WTC11 (cell line): Measurements from ENCODE around the gene ATOX1. TPM values are rescaled to one million over a fixed set of nuclear protein-coding genes. Genes with fewer than 3 reads are reported as not detected.

Experiments
- ATAC-seq: fragments of 200-7000 bp; cut with Tn5 transposase; 2 replicates; pipeline ENCODE4 v1.10.0; 2021; ENCODE audit warnings: mild to moderate bottlenecking, moderate library complexity
- CTCF ChIA-PET: fragments of 300-600 bp; sonication (Branson Sonifier 250); formaldehyde crosslinking; loops from one replicate; lab custom pipeline; 2021; ENCODE audit warnings: antibody characterized with exemption; lab: Charles Lee
- POLR2A ChIA-PET: fragments of 350-600 bp; sonication (Branson Sonifier 250); formaldehyde crosslinking; loops from one replicate; lab custom pipeline; 2021; ENCODE audit warnings: antibody characterized with exemption; lab: Charles Lee
- DNase-seq: peaks from one replicate; pipeline ENCODE4 v3.0.0; 2021; ENCODE audit warnings: low spot score
- H3K27ac Mint-ChIP-seq: 2 replicates; pipeline ENCODE4 v1.8.0; 2021; ENCODE audit warnings: mixed read lengths
- H3K27me3 Mint-ChIP-seq: 2 replicates; pipeline ENCODE4 v1.8.0; 2021; ENCODE audit warnings: low read depth, mild to moderate bottlenecking, moderate library complexity, mixed read lengths
- H3K36me3 Mint-ChIP-seq: 2 replicates; pipeline ENCODE4 v1.8.0; 2021; ENCODE audit warnings: mixed read lengths
- H3K4me1 Mint-ChIP-seq: 2 replicates; pipeline ENCODE4 v1.8.0; 2022; ENCODE audit warnings: mixed read lengths
- H3K4me3 Mint-ChIP-seq: 2 replicates; pipeline ENCODE4 v1.8.0; 2021; ENCODE audit warnings: mild to moderate bottlenecking, moderate library complexity, mixed read lengths
- H3K9me3 Mint-ChIP-seq: 2 replicates; pipeline ENCODE4 v1.8.0; 2021; ENCODE audit warnings: mixed read lengths
- ATF6 ChIP-seq: sonication (generic); formaldehyde crosslinking; IDR thresholded peaks from 2 replicates; pipeline ENCODE4 v1.8.1; 2023; ENCODE audit warnings: mild to moderate bottlenecking, missing genetic modification reagents
- CREB1 ChIP-seq: sonication (generic); formaldehyde crosslinking; IDR thresholded peaks from 2 replicates; pipeline ENCODE4 v1.8.0; 2023; ENCODE audit warnings: mild to moderate bottlenecking, missing genetic modification reagents
- CTCF ChIP-seq: fragments of 200-600 bp; IDR thresholded peaks from 2 replicates; pipeline ENCODE4 v1.8.0; 2022; ENCODE audit warnings: antibody characterized with exemption
- EMX1 ChIP-seq: fragments of 250-450 bp; sonication (Bioruptor Pico); IDR thresholded peaks from 2 replicates; pipeline ENCODE4 v1.8.0; 2021; ENCODE audit warnings: mild to moderate bottlenecking
- FOXP4 ChIP-seq: sonication (generic); formaldehyde crosslinking; IDR thresholded peaks from 2 replicates; pipeline ENCODE4 v1.8.0; 2022; ENCODE audit warnings: mild to moderate bottlenecking, missing genetic modification reagents
- GRHL2 ChIP-seq: fragments of 250-450 bp; sonication (Bioruptor Pico); IDR thresholded peaks from 2 replicates; pipeline ENCODE4 v1.8.0; 2022; ENCODE audit warnings: mild to moderate bottlenecking, moderate library complexity; ENCODE audit not compliant: insufficient replicate concordance, severe bottlenecking
- JUN ChIP-seq: sonication (generic); formaldehyde crosslinking; IDR thresholded peaks from 2 replicates; pipeline ENCODE4 v1.8.0; 2023; ENCODE audit warnings: mild to moderate bottlenecking, missing genetic modification reagents
- MXD4 ChIP-seq: fragments of 250-450 bp; sonication (Bioruptor Pico); IDR thresholded peaks from 2 replicates; pipeline ENCODE4 v1.8.0; 2021; ENCODE audit warnings: mild to moderate bottlenecking, moderate library complexity, borderline replicate concordance
- NFE2L1 ChIP-seq: sonication (generic); formaldehyde crosslinking; IDR thresholded peaks from 2 replicates; pipeline ENCODE4 v1.8.1; 2023; ENCODE audit warnings: missing genetic modification reagents
- PRDM15 ChIP-seq: sonication (generic); formaldehyde crosslinking; IDR thresholded peaks from 2 replicates; pipeline ENCODE4 v1.8.0; 2022; ENCODE audit warnings: missing genetic modification reagents
- PREB ChIP-seq: sonication (generic); formaldehyde crosslinking; IDR thresholded peaks from 2 replicates; pipeline ENCODE4 v1.8.1; 2022; ENCODE audit warnings: mild to moderate bottlenecking, missing genetic modification reagents, moderate library complexity, borderline replicate concordance
- SMAD4 ChIP-seq: sonication (generic); formaldehyde crosslinking; IDR thresholded peaks from 2 replicates; pipeline ENCODE4 v1.8.0; 2022; ENCODE audit warnings: mild to moderate bottlenecking, missing genetic modification reagents
- TEAD4 ChIP-seq: sonication (generic); formaldehyde crosslinking; IDR thresholded peaks from 2 replicates; pipeline ENCODE4 v1.8.0; 2022; ENCODE audit warnings: mild to moderate bottlenecking, missing genetic modification reagents
- ZNF219 ChIP-seq: sonication (generic); formaldehyde crosslinking; IDR thresholded peaks from 2 replicates; pipeline ENCODE4 v1.8.0; 2023; ENCODE audit warnings: missing genetic modification reagents, mild to moderate bottlenecking, borderline replicate concordance
- ZNF317 ChIP-seq: sonication (generic); formaldehyde crosslinking; IDR thresholded peaks from 2 replicates; pipeline ENCODE4 v1.8.1; 2023; ENCODE audit warnings: low read depth, mild to moderate bottlenecking, moderate library complexity, missing genetic modification reagents, borderline replicate concordance
- ZNF416 ChIP-seq: fragments of 250-450 bp; sonication (Bioruptor Pico); IDR thresholded peaks from 2 replicates; pipeline ENCODE4 v1.9.0; 2021; ENCODE audit warnings: mild to moderate bottlenecking, inconsistent platforms
- ZNF512 ChIP-seq: sonication (generic); formaldehyde crosslinking; IDR thresholded peaks from 2 replicates; pipeline ENCODE4 v1.8.1; 2022; ENCODE audit warnings: missing genetic modification reagents, borderline replicate concordance
- ZSCAN18 ChIP-seq: fragments of 250-450 bp; sonication (Bioruptor Pico); IDR thresholded peaks from 2 replicates; pipeline ENCODE4 v2.1.2; 2022; ENCODE audit warnings: mild to moderate bottlenecking, moderate library complexity
- total RNA-seq: library from RNA; stranded (reverse); gene quantifications from 3 replicates; pipeline ENCODE4 v1.2.3, GENCODE V29; 2021

ATOX1 gene
- total RNA-seq, 1 experiment from 2014 or later, result 76.4 TPM

- DNase-seq, result no peak
- H3K27me3 Mint-ChIP-seq, result no peaks in the 10 kb centered on the region
- ChIA-PET CTCF (interaction anchor here (1.0 to 5.5 kb wide), 4 partner anchors 11 to 49 kb away, joined by 3 to 26 read pairs (median 10); no protein-coding TSS in a partner anchor), POLR2A (no interaction called here)
- peak; percentile 16; the same call in 1 of the 2 replicates for ATAC-seq
- no peak overlapping the region for H3K4me3 Mint-ChIP-seq
- H3K27ac Mint-ChIP-seq, result no peak overlapping the region
- H3K4me1 Mint-ChIP-seq, result peaks cover 13% of the 10 kb centered on the region
- TF ChIP-seq ZNF416 (no peak), GRHL2 (CRISPR knock-in tag) (no peak), ZNF512 (CRISPR knock-in tag) (no peak), CREB1 (no peak), ZNF317 (CRISPR knock-in tag) (no peak), EMX1 (CRISPR knock-in tag) (no peak), FOXP4 (CRISPR knock-in tag) (no peak), MXD4 (CRISPR knock-in tag) (no peak)
- H3K36me3 Mint-ChIP-seq, result no peaks in the 10 kb centered on the region
- peaks cover 6% of the 10 kb centered on the region; the same call in 1 of the 2 replicates for H3K9me3 Mint-ChIP-seq
These were observed 50.9 kb downstream of the ATOX1 start for GRCh38 chr5:151707567-151707966.

- DNase-seq, result no peak
- ChIA-PET POLR2A (no interaction called here), CTCF (interaction anchor here (1.0 to 5.5 kb wide), 5 partner anchors 12 to 64 kb away, joined by 3 to 26 read pairs (median 4); no protein-coding TSS in a partner anchor)
- Mint-ChIP-seq H3K9me3 (peaks cover 6% of the 10 kb centered on the region; the same call in 1 of the 2 replicates), H3K27ac (no peak overlapping the region), H3K27me3 (no peaks in the 10 kb centered on the region), H3K36me3 (no peaks in the 10 kb centered on the region), H3K4me1 (peaks cover 13% of the 10 kb centered on the region), H3K4me3 (no peak overlapping the region)
- ATAC-seq, result no peak
- TF ChIP-seq ZNF219 (CRISPR knock-in tag) (no peak), TEAD4 (CRISPR knock-in tag) (no peak), ZSCAN18 (no peak), ZNF512 (CRISPR knock-in tag) (no peak), SMAD4 (no peak), PREB (CRISPR knock-in tag) (no peak), PRDM15 (CRISPR knock-in tag) (no peak), ATF6 (CRISPR knock-in tag) (no peak), MXD4 (CRISPR knock-in tag) (no peak), NFE2L1 (no peak), JUN (CRISPR knock-in tag) (no peak), CTCF (no peak)
These were observed 51.5 kb downstream of the ATOX1 start for GRCh38 chr5:151706906-151707305.
